K562 (cell line): ENCODE measurements around the gene PRDM10. TPM values are rescaled to one million over a fixed set of nuclear protein-coding genes. Genes with fewer than 3 reads are reported as not detected.
A peak's percentile ranks its signal among the peaks of the same experiment; 100 is the strongest.

Experiments used
- BDP1 ChIP-seq: IDR thresholded peaks from 3 replicates; pipeline ENCODE4 v1.6.1; 2011; ENCODE audit not compliant: insufficient read length, insufficient read depth
- BHLHE40 ChIP-seq: IDR thresholded peaks from 2 replicates; pipeline ENCODE4 v1.6.1; 2011; ENCODE audit warnings: low read length, improper control_type of control experiment
- CBFB ChIP-seq: sonication (generic); formaldehyde crosslinking; IDR thresholded peaks from 2 replicates; pipeline ENCODE4 v1.4.0; 2020; ENCODE audit warnings: mild to moderate bottlenecking, missing genetic modification reagents
- ETS1 ChIP-seq: conservative IDR thresholded peaks from 2 replicates; pipeline ENCODE4 v1.6.1; 2011; ENCODE audit warnings: low read depth, mild to moderate bottlenecking, low read length; ENCODE audit not compliant: control insufficient read depth
- GTF2B ChIP-seq: IDR thresholded peaks from 2 replicates; pipeline ENCODE4 v1.6.1; 2011; ENCODE audit not compliant: insufficient read length; ENCODE audit errors: extremely low read depth
- HSF4 ChIP-seq: fragments of 250-450 bp; sonication (Bioruptor Pico); IDR thresholded peaks from 2 replicates; pipeline ENCODE4 v2.1.2; 2022; ENCODE audit warnings: mild to moderate bottlenecking, moderate library complexity, borderline replicate concordance
- MCM3 ChIP-seq: fragments of 450-650 bp; IDR thresholded peaks from 2 replicates; pipeline ENCODE4 v1.6.1; 2016
- NCOA2 ChIP-seq, 2 experiments: fragments of 450-650 bp; IDR thresholded peaks; 2 replicates each; pipeline ENCODE4 v1.6.1; 2018; ENCODE audit warnings: mild to moderate bottlenecking in 2 of 2, moderate library complexity in 1 of 2; ENCODE audit not compliant: partially characterized antibody in 2 of 2
- NR2C2 ChIP-seq, 2 experiments: fragments of 200-800 bp in 1 of 2; sonication (Bioruptor generic) in 1 of 2; sonication (generic) in 1 of 2; formaldehyde crosslinking in 1 of 2; IDR thresholded peaks; 2 replicates each; pipeline versions ENCODE4 v1.6.1 to v1.8.0; 2016 to 2022; ENCODE audit warnings: mild to moderate bottlenecking in 1 of 2, missing compliant biosample characterization in 1 of 2, missing genetic modification characterization in 1 of 2, missing genetic modification reagents in 1 of 2
- POLR3A ChIP-seq: IDR thresholded peaks from 2 replicates; pipeline ENCODE4 v1.6.1; 2011; ENCODE audit warnings: borderline replicate concordance, mild to moderate bottlenecking, moderate library complexity; ENCODE audit not compliant: insufficient read length, insufficient read depth; ENCODE audit errors: extremely low read depth
- RBM25 ChIP-seq: fragments of 200-400 bp; formaldehyde crosslinking; IDR thresholded peaks from 2 replicates; pipeline ENCODE4 v1.6.1; 2018; ENCODE audit warnings: low read length, low read depth, moderate library complexity; ENCODE audit not compliant: severe bottlenecking
- RFX1 ChIP-seq: fragments of 450-650 bp; IDR thresholded peaks from 2 replicates; pipeline ENCODE4 v1.6.1; 2016; ENCODE audit warnings: mild to moderate bottlenecking, moderate library complexity
- RNF219 ChIP-seq: fragments of 250-450 bp; sonication (Bioruptor Pico); IDR thresholded peaks from 2 replicates; pipeline ENCODE4 v1.5.0; 2022; ENCODE audit warnings: mild to moderate bottlenecking
- TRIM25 ChIP-seq: fragments of 450-650 bp; IDR thresholded peaks from 2 replicates; pipeline ENCODE4 v1.7.0; 2016; ENCODE audit warnings: borderline replicate concordance
- ZNF217 ChIP-seq: sonication (generic); formaldehyde crosslinking; IDR thresholded peaks from 2 replicates; pipeline ENCODE4 v1.8.0; 2022; ENCODE audit warnings: mild to moderate bottlenecking, missing genetic modification reagents
- ZNF224 ChIP-seq: sonication (generic); formaldehyde crosslinking; IDR thresholded peaks from 2 replicates; pipeline ENCODE4 v1.8.0; 2022; ENCODE audit warnings: mild to moderate bottlenecking, missing genetic modification reagents
- ZNF282 ChIP-seq: sonication (generic); formaldehyde crosslinking; IDR thresholded peaks from 2 replicates; pipeline ENCODE4 v1.8.1; 2023; ENCODE audit warnings: missing genetic modification reagents
- ZNF398 ChIP-seq: fragments of 250-450 bp; sonication (Bioruptor Pico); IDR thresholded peaks from 2 replicates; pipeline ENCODE4 v1.8.0; 2021; ENCODE audit warnings: moderate library complexity, mild to moderate bottlenecking, inconsistent platforms
- ZNF57 ChIP-seq: fragments of 450-650 bp; formaldehyde crosslinking; IDR thresholded peaks from 2 replicates; pipeline ENCODE4 v1.4.0; 2020; ENCODE audit warnings: mild to moderate bottlenecking, moderate library complexity
- polyA plus RNA-seq, 8 experiments: library from polyadenylated mRNA; depleted of rRNA in 4 of 8; stranded (reverse) in 5 of 8; unstranded in 3 of 8; fragments of >200 nt; fragmentation: Nextera tagmentation in 2 of 8; fragmentation: Illumina TruSeq in 1 of 8; extraction: Ambion mirVana in 2 of 8; extraction: Trizol in 1 of 8; gene quantifications; 2 replicates each; pipeline versions ENCODE4 v1.2.1 to v1.2.3, GENCODE V29; 2011 to 2014; ENCODE audit warnings: inconsistent platforms in 1 of 8, missing spikeins in 1 of 8
- total RNA-seq, 7 experiments: library from RNA; depleted of rRNA in 6 of 7; stranded (reverse); fragments of >200 nt in 6 of 7; fragmentation: Illumina TruSeq in 2 of 7; extraction: Trizol in 2 of 7; gene quantifications; 2 replicates each; pipeline versions ENCODE4 v1.2.1 to v1.2.3, GENCODE V29; 2011 to 2021; ENCODE audit warnings: low replicate concordance in 1 of 7

Gene PRDM10
- total and polyA plus RNA-seq, 9 of the 15 experiments (the other 6 are each of a cell fraction or from before 2014, with no cell fraction given): 0.89 to 9.3 (median 4.5) TPM

- TF ChIP-seq POLR3A (no peak), ZNF398 (CRISPR knock-in tag) (no peak), ETS1 (peak; percentile 83; the same call in 1 of the 2 replicates), ZNF282 (no peak), ZNF57 (CRISPR knock-in tag) (no peak), NR2C2 (CRISPR knock-in tag; IDR thresholded peaks at IDR 0.05) (0 out of 2 replicates have a peak, but pooled peaks have one; percentile 49), NR2C2 (tag; IDR thresholded peaks at IDR 0.05) (peak; percentile 98), ZNF224 (CRISPR knock-in tag) (no peak), GTF2B (no peak), CBFB (peak; percentile 75; the same call in 1 of the 2 replicates), NCOA2 (IDR thresholded peaks at IDR 0.05; ENCODE audit: partially characterized antibody in 2 of 2) (peak in 1 of 2 experiments; percentile 2), RBM25 (peak; percentile 73), ZNF217 (no peak), RFX1 (peak; percentile 73), HSF4 (CRISPR knock-in tag) (no peak), BHLHE40 (peak; percentile 76; the same call in 1 of the 2 replicates), RNF219 (no peak), TRIM25 (no peak), BDP1 (no peak), MCM3 (no peak)
Measured at GRCh38 chr11:130002846-130003716, 446 bp upstream of the PRDM10 start (continued).
